ENCODE measurements around the gene ACTN4.

ACTN4 gene

GRCh38 chr19:38699647-38700349 lies 52.3 kb downstream of the ACTN4 start:
- H3K27ac ChIP-seq (ENCODE audit: low read length): no peak overlapping the region
- H2AFZ ChIP-seq (ENCODE audit: low read depth, low read length): no peak overlapping the region
- H3K27me3 ChIP-seq (ENCODE audit: insufficient read depth, low read length, poor library complexity): no peaks in the 10 kb centered on the region
- H4K20me1 ChIP-seq (ENCODE audit: insufficient read depth, low read length): peaks cover 70% of the 10 kb centered on the region
- DNase-seq (no peak), ATAC-seq (ENCODE audit: insufficient read depth, low read depth) (no peak)
- H3K36me3 ChIP-seq (ENCODE audit: insufficient read depth, low read length): peaks cover 69% of the 10 kb centered on the region
- no peak overlapping the region for H3K4me3 ChIP-seq (ENCODE audit: low read depth in 1 of 2, low read length in 2 of 2)
- H3K9ac ChIP-seq (ENCODE audit: low read depth, low read length): no peak overlapping the region
- H3K4me2 ChIP-seq (ENCODE audit: insufficient read depth, low read length): no peak overlapping the region
- H3K79me2 ChIP-seq (ENCODE audit: insufficient read depth, low read length): peaks cover 51% of the 10 kb centered on the region
- TF ChIP-seq, protein P1, sequence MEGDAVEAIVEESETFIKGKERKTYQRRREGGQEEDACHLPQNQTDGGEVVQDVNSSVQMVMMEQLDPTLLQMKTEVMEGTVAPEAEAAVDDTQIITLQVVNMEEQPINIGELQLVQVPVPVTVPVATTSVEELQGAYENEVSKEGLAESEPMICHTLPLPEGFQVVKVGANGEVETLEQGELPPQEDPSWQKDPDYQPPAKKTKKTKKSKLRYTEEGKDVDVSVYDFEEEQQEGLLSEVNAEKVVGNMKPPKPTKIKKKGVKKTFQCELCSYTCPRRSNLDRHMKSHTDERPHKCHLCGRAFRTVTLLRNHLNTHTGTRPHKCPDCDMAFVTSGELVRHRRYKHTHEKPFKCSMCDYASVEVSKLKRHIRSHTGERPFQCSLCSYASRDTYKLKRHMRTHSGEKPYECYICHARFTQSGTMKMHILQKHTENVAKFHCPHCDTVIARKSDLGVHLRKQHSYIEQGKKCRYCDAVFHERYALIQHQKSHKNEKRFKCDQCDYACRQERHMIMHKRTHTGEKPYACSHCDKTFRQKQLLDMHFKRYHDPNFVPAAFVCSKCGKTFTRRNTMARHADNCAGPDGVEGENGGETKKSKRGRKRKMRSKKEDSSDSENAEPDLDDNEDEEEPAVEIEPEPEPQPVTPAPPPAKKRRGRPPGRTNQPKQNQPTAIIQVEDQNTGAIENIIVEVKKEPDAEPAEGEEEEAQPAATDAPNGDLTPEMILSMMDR (IDR thresholded peaks at IDR 0.05; ENCODE audit: borderline replicate concordance, extremely low read depth, low read length, poor library complexity, severe bottlenecking): no peak
- TF ChIP-seq EZH2 (IDR thresholded peaks at IDR 0.05; ENCODE audit: borderline replicate concordance, low read depth, low read length, severe bottlenecking): no peak
- no peaks in the 10 kb centered on the region for H3K4me1 ChIP-seq (ENCODE audit: insufficient read depth, low read length)
- H3K9me3 ChIP-seq (ENCODE audit: insufficient read depth, low read length, severe bottlenecking): no peaks in the 10 kb centered on the region

- peaks cover 69% of the 10 kb centered on the region for H3K36me3 ChIP-seq (ENCODE audit: insufficient read depth, low read length)
- H4K20me1 ChIP-seq (ENCODE audit: insufficient read depth, low read length): peaks cover 64% of the 10 kb centered on the region
Observed at GRCh38 chr19:38700350-38700901, 53.0 kb downstream of the ACTN4 start.

DNA sequence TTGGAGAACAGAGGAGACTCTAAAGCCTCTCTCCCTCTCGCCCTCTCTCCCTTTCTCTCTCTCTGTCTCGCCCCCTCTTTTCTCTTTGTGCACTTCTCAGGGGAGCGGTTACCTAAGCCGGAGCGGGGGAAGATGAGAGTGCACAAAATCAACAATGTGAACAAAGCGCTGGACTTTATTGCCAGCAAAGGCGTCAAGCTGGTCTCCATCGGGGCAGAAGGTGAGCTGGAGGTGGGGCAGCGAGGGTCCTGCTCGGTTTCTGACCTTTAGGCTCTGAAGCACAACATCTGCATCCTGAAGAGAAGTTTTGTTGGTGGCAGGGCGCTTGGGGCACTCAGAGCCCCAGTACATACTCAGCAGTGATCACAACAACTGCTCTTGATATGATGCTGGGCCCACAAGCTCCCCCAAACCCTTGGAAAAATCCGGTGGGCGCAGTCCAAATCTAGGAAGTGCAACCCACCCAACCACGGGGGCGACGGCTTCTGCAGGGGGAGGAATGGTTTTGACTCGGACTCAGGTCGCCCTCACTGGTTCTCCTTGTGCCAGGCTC lies 53.5 kb downstream of the ACTN4 start:
- DNase-seq (no peak), ATAC-seq (ENCODE audit: insufficient read depth, low read depth) (no peak)
- Histone ChIP-seq H2AFZ (ENCODE audit: low read depth, low read length) (no peak overlapping the region), H4K20me1 (ENCODE audit: insufficient read depth, low read length) (peaks cover 59% of the 10 kb centered on the region), H3K4me2 (ENCODE audit: insufficient read depth, low read length) (no peak overlapping the region), H3K27me3 (ENCODE audit: insufficient read depth, low read length, poor library complexity) (no peaks in the 10 kb centered on the region), H3K9me3 (ENCODE audit: insufficient read depth, low read length, severe bottlenecking) (no peaks in the 10 kb centered on the region), H3K4me1 (ENCODE audit: insufficient read depth, low read length) (no peaks in the 10 kb centered on the region), H3K27ac (ENCODE audit: low read length) (no peak overlapping the region), H3K4me3 (ENCODE audit: low read depth in 1 of 2, low read length in 2 of 2) (no peak overlapping the region), H3K9ac (ENCODE audit: low read depth, low read length) (no peak overlapping the region), H3K79me2 (ENCODE audit: insufficient read depth, low read length) (peaks cover 39% of the 10 kb centered on the region), H3K36me3 (ENCODE audit: insufficient read depth, low read length) (peaks cover 70% of the 10 kb centered on the region)
- TF ChIP-seq EZH2 (IDR thresholded peaks at IDR 0.05; ENCODE audit: borderline replicate concordance, low read depth, low read length, severe bottlenecking): no peak

More at GRCh38 chr19:38700350-38700901, 53.0 kb downstream of the ACTN4 start:
- no peak overlapping the region for H3K27ac ChIP-seq (ENCODE audit: low read length)
- H3K4me2 ChIP-seq (ENCODE audit: insufficient read depth, low read length): no peak overlapping the region
- no peak overlapping the region for H3K4me3 ChIP-seq (ENCODE audit: low read depth in 1 of 2, low read length in 2 of 2)
- DNase-seq (no peak), ATAC-seq (ENCODE audit: insufficient read depth, low read depth) (no peak)
- H2AFZ ChIP-seq (ENCODE audit: low read depth, low read length): no peak overlapping the region
- peaks cover 45% of the 10 kb centered on the region for H3K79me2 ChIP-seq (ENCODE audit: insufficient read depth, low read length)
- TF ChIP-seq EZH2 (IDR thresholded peaks at IDR 0.05; ENCODE audit: borderline replicate concordance, low read depth, low read length, severe bottlenecking): no peak
- TF ChIP-seq, protein P1 (IDR thresholded peaks at IDR 0.05; ENCODE audit: borderline replicate concordance, extremely low read depth, low read length, poor library complexity, severe bottlenecking): no peak
- H3K9me3 ChIP-seq (ENCODE audit: insufficient read depth, low read length, severe bottlenecking): no peaks in the 10 kb centered on the region
- no peaks in the 10 kb centered on the region for H3K27me3 ChIP-seq (ENCODE audit: insufficient read depth, low read length, poor library complexity)
- no peaks in the 10 kb centered on the region for H3K4me1 ChIP-seq (ENCODE audit: insufficient read depth, low read length)
- H3K9ac ChIP-seq (ENCODE audit: low read depth, low read length): no peak overlapping the region

GRCh38 chr19:38701455-38702063 lies 54.1 kb downstream of the ACTN4 start:
- no peak for TF ChIP-seq EZH2 (IDR thresholded peaks at IDR 0.05; ENCODE audit: borderline replicate concordance, low read depth, low read length, severe bottlenecking)
- TF ChIP-seq, protein P1 (IDR thresholded peaks at IDR 0.05; ENCODE audit: borderline replicate concordance, extremely low read depth, low read length, poor library complexity, severe bottlenecking): no peak
- no peak for DNase-seq
- Histone ChIP-seq H3K4me3 (ENCODE audit: low read depth in 1 of 2, low read length in 2 of 2) (no peak overlapping the region), H4K20me1 (ENCODE audit: insufficient read depth, low read length) (peaks cover 54% of the 10 kb centered on the region), H3K4me2 (ENCODE audit: insufficient read depth, low read length) (no peak overlapping the region), H3K27ac (ENCODE audit: low read length) (no peak overlapping the region), H3K79me2 (ENCODE audit: insufficient read depth, low read length) (peaks cover 33% of the 10 kb centered on the region), H3K9ac (ENCODE audit: low read depth, low read length) (no peak overlapping the region), H2AFZ (ENCODE audit: low read depth, low read length) (no peak overlapping the region), H3K27me3 (ENCODE audit: insufficient read depth, low read length, poor library complexity) (no peaks in the 10 kb centered on the region), H3K36me3 (ENCODE audit: insufficient read depth, low read length) (peaks cover 72% of the 10 kb centered on the region), H3K4me1 (ENCODE audit: insufficient read depth, low read length) (no peaks in the 10 kb centered on the region), H3K9me3 (ENCODE audit: insufficient read depth, low read length, severe bottlenecking) (no peaks in the 10 kb centered on the region)
- ATAC-seq (ENCODE audit: insufficient read depth, low read depth): no peak

All from DND-41 (cell line).